Keratinocyte (primary cell): ENCODE data around the gene SLC8A1. TPM values are rescaled to one million over a fixed set of nuclear protein-coding genes. Genes with fewer than 3 reads are reported as not detected.
A peak's percentile ranks its signal among the peaks of the same experiment; 100 is the strongest.

Experiments used
- DNase-seq: peaks from one replicate; pipeline ENCODE4 v3.0.0-alpha.2; 2011; ENCODE audit warnings: low read depth, missing footprints, low spot score
- FAIRE-seq: peaks from 2 replicates; lab custom pipeline; 2011; peaks lifted over from hg19 to GRCh38; lab: Jason Lieb, UNC
- H2AFZ ChIP-seq: 2 replicates; pipeline ENCODE4 v1.6.0; 2012; ENCODE audit warnings: low read length, control low read depth, inconsistent platforms; ENCODE audit not compliant: control insufficient read depth
- H3K27ac ChIP-seq: 2 replicates; pipeline ENCODE4 v1.5.1; 2011; ENCODE audit warnings: low read length; ENCODE audit not compliant: control insufficient read depth, insufficient read depth
- H3K27me3 ChIP-seq: 3 replicates; pipeline ENCODE4 v1.6.0; 2011; ENCODE audit warnings: low read length; ENCODE audit not compliant: control insufficient read depth, insufficient read depth; ENCODE audit errors: extremely low read depth
- H3K36me3 ChIP-seq, 2 experiments: 2 replicates in 1 of 2; 3 replicates in 1 of 2; pipeline ENCODE4 v1.5.1; 2011; ENCODE audit warnings: low read length in 2 of 2, mild to moderate bottlenecking in 1 of 2; ENCODE audit not compliant: control insufficient read depth in 2 of 2, insufficient read depth in 2 of 2; ENCODE audit errors: extremely low read depth in 1 of 2
- H3K4me1 ChIP-seq: 3 replicates; pipeline ENCODE4 v1.5.1; 2011; ENCODE audit warnings: low read length; ENCODE audit not compliant: control insufficient read depth, insufficient read depth; ENCODE audit errors: extremely low read depth
- H3K4me2 ChIP-seq: 3 replicates; pipeline ENCODE4 v1.6.0; 2011; ENCODE audit warnings: low read depth, low read length; ENCODE audit not compliant: control insufficient read depth, insufficient read depth; ENCODE audit errors: extremely low read depth
- H3K4me3 ChIP-seq, 3 experiments: fragments of 200-600 bp in 1 of 3; sonication (generic) in 1 of 3; 2 replicates in 2 of 3; 3 replicates in 1 of 3; pipeline ENCODE4 v1.5.1; 2011 to 2016; ENCODE audit warnings: low read length in 3 of 3, mild to moderate bottlenecking in 3 of 3, control low read depth in 2 of 3, inconsistent platforms in 1 of 3, low read depth in 1 of 3, mixed read lengths in 1 of 3, mixed run types in 1 of 3, moderate library complexity in 1 of 3; ENCODE audit not compliant: control insufficient read depth in 2 of 3, insufficient read depth in 2 of 3; ENCODE audit errors: extremely low read depth in 1 of 3
- H3K79me2 ChIP-seq: 2 replicates; pipeline ENCODE4 v1.6.0; 2012; ENCODE audit warnings: low read length; ENCODE audit not compliant: control insufficient read depth, insufficient read depth
- H3K9ac ChIP-seq: 3 replicates; pipeline ENCODE4 v1.6.0; 2011; ENCODE audit warnings: low read length; ENCODE audit not compliant: control insufficient read depth, insufficient read depth; ENCODE audit errors: extremely low read depth
- H3K9me1 ChIP-seq: 3 replicates; pipeline ENCODE4 v1.6.0; 2011; ENCODE audit warnings: low read length; ENCODE audit not compliant: control insufficient read depth, insufficient read depth; ENCODE audit errors: extremely low read depth
- H3K9me3 ChIP-seq: 2 replicates; pipeline ENCODE4 v1.5.1; 2012; ENCODE audit warnings: low read depth, low read length; ENCODE audit not compliant: control insufficient read depth
- H4K20me1 ChIP-seq: 3 replicates; pipeline ENCODE4 v1.6.0; 2011; ENCODE audit warnings: low read length; ENCODE audit not compliant: control insufficient read depth, insufficient read depth; ENCODE audit errors: extremely low read depth
- CTCF ChIP-seq, 3 experiments: IDR thresholded peaks in 1 of 3; conservative IDR thresholded peaks in 1 of 3; optimal IDR thresholded peaks in 1 of 3; 2 replicates in 2 of 3; 3 replicates in 1 of 3; pipeline versions ENCODE3 to v1.5.1; 2011; ENCODE audit warnings: low read length in 3 of 3, mild to moderate bottlenecking in 3 of 3, moderate library complexity in 2 of 3, control low read depth in 1 of 3, inconsistent platforms in 1 of 3; ENCODE audit not compliant: insufficient read depth in 2 of 3; ENCODE audit errors: extremely low read depth in 1 of 3
- EZH2 ChIP-seq: IDR thresholded peaks from one replicate; pipeline ENCODE4 v1.6.1; 2012; ENCODE audit warnings: inconsistent platforms, mild to moderate bottlenecking, low read length, moderate library complexity
- dilution Hi-C: fragments of 300-500 bp; cut with MboI; formaldehyde crosslinking; loops from one replicate; pipeline ENCODE4 v1.7.0; 2020; ENCODE audit warnings: low sequenced_read_pairs; ENCODE audit not compliant: extremely low pct_ligation_motif_present
- polyA plus RNA-seq, 5 experiments: library from polyadenylated mRNA; depleted of rRNA in 3 of 5; stranded (reverse) in 3 of 5; stranded (forward) in 1 of 5; unstranded in 1 of 5; fragments of >200 nt; gene quantifications; 1 replicate in 1 of 5; 2 replicates in 3 of 5; 3 replicates in 1 of 5; pipeline versions ENCODE4 v1.2.1 to v1.2.3, GENCODE V29; 2011 to 2012; ENCODE audit warnings: missing spikeins in 2 of 5, low read depth in 1 of 5, low replicate concordance in 1 of 5

The SLC8A1 gene
- polyA plus RNA-seq, 1 donor (not counting 4 experiments of a cell fraction or from before 2014, with no cell fraction given) = 2.7 TPM

- Histone ChIP-seq H3K9me1 (no peaks in the 10 kb centered on the region), H3K79me2 (no peaks in the 10 kb centered on the region), H3K4me3 (no peak overlapping the region), H3K27me3 (no peaks in the 10 kb centered on the region), H3K9me3 (no peaks in the 10 kb centered on the region), H3K9ac (no peak overlapping the region), H3K27ac (no peak overlapping the region), H3K4me1 (no peaks in the 10 kb centered on the region), H4K20me1 (no peaks in the 10 kb centered on the region), H2AFZ (no peak overlapping the region), H3K36me3 (no peaks in the 10 kb centered on the region), H3K4me2 (no peak overlapping the region)
- no peak for DNase-seq
- peak; percentile 34 for FAIRE-seq
- TF ChIP-seq CTCF (optimal IDR thresholded peaks at IDR 0.05 in 1 of 3, IDR thresholded peaks at IDR 0.05 in 1 of 3, conservative IDR thresholded peaks at IDR 0.05 in 1 of 3; ENCODE audit: extremely low read depth in 1 of 3, insufficient read depth in 2 of 3, low read length in 3 of 3) = no peak
- TF ChIP-seq EZH2 = no peak
- dilution Hi-C loops = no loop called here
These were observed 283.9 kb downstream of the SLC8A1 start for GRCh38 chr2:40168032-40168431.

DNA sequence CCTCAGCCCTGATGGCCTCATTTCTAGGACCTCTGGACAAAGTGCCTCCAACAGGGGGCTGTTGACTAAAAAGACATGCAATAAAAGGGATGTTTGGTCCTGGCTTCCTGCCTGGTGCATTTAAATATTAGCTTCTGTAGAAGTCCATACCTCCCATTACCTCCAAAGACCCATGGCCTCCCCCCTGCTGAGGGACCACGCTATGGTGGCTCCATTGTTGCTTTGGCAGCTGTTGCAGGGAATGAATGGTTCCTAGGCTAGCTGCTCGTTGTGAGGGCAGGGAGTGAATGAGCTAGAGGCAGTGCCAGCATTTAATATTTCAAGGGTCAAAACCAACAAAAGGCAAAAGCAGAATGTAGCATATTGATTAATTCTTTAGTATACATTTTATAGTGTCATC is 285.9 kb downstream of the SLC8A1 start:
- no peaks in the 10 kb centered on the region for H3K27me3 ChIP-seq
- dilution Hi-C loops = no loop called here
- no peaks in the 10 kb centered on the region for H3K4me1 ChIP-seq
- no peaks in the 10 kb centered on the region for H3K36me3 ChIP-seq
- no peak overlapping the region for H2AFZ ChIP-seq
- no peak for DNase-seq
- no peak overlapping the region for H3K9ac ChIP-seq
- H3K4me3 ChIP-seq = no peak overlapping the region
- H3K27ac ChIP-seq = no peak overlapping the region
- TF ChIP-seq CTCF (optimal IDR thresholded peaks at IDR 0.05 in 1 of 3, IDR thresholded peaks at IDR 0.05 in 1 of 3, conservative IDR thresholded peaks at IDR 0.05 in 1 of 3; ENCODE audit: extremely low read depth in 1 of 3, insufficient read depth in 2 of 3, low read length in 3 of 3) (no peak), EZH2 (no peak)
- no peak for FAIRE-seq
- H3K79me2 ChIP-seq = no peaks in the 10 kb centered on the region
- H3K4me2 ChIP-seq = no peak overlapping the region
- H3K9me3 ChIP-seq = no peaks in the 10 kb centered on the region
- H4K20me1 ChIP-seq = no peaks in the 10 kb centered on the region
- no peaks in the 10 kb centered on the region for H3K9me1 ChIP-seq
